Measurements from ENCODE around the gene RGSL1.

GRCh38 chr1:182589520-182589919 is 139.6 kb downstream of the RGSL1 start:
- TF ChIP-seq CTCF (conservative IDR thresholded peaks at IDR 0.05; ENCODE audit: low read length) (no peak), EZH2phosphoT487 (IDR thresholded peaks at IDR 0.05; ENCODE audit: borderline replicate concordance, low read depth, low read length) (no peak)

All from OCI-LY7 (cell line).